A673 (cell line): ENCODE results near the gene BACE2. TPM values are rescaled to one million over a fixed set of nuclear protein-coding genes. Genes with fewer than 3 reads are reported as not detected.

ENCODE experiments used
- BruUV-seq: library from RNA; stranded (reverse); fragments of 400-500 nt; replicated peaks from 2 replicates; lab custom pipeline; 2021; lab: Mats Ljungman, UMichigan
- CTCF ChIA-PET: fragments of 300-600 bp; sonication (Branson Sonifier 250); formaldehyde crosslinking; loops from one replicate; lab custom pipeline; 2022; ENCODE audit warnings: antibody characterized with exemption; lab: Charles Lee
- POLR2A ChIA-PET: fragments of 300-600 bp; sonication (Branson Sonifier 250); formaldehyde crosslinking; loops from one replicate; lab custom pipeline; 2022; ENCODE audit warnings: antibody characterized with exemption; ENCODE audit not compliant: low non-redundant PET; lab: Charles Lee
- DNase-seq: peaks from one replicate; pipeline ENCODE4 v3.0.0-alpha.2; 2015; ENCODE audit warnings: low spot score
- H3K27ac ChIP-seq: fragments of 200-600 bp; sonication (generic); 2 replicates; pipeline ENCODE4 v1.5.1; 2016; ENCODE audit warnings: mixed run types, low read depth, mild to moderate bottlenecking, mixed read lengths, antibody characterized with exemption, low read length; ENCODE audit not compliant: poor library complexity, severe bottlenecking
- H3K27me3 ChIP-seq: fragments of 200-600 bp; sonication (generic); replicated peaks from 2 replicates; pipeline ENCODE4 v1.6.1; 2017; ENCODE audit warnings: mixed run types, low read depth, mild to moderate bottlenecking, mixed read lengths, antibody characterized with exemption, low read length; ENCODE audit not compliant: insufficient read depth, poor library complexity
- H3K36me3 ChIP-seq: fragments of 200-600 bp; sonication (generic); 2 replicates; pipeline ENCODE4 v1.6.1; 2016; ENCODE audit warnings: mixed run types, mild to moderate bottlenecking, mixed read lengths, antibody characterized with exemption, low read length; ENCODE audit not compliant: insufficient read depth, poor library complexity, severe bottlenecking
- H3K4me1 ChIP-seq: fragments of 200-600 bp; sonication (generic); 2 replicates; pipeline ENCODE4 v1.6.1; 2017; ENCODE audit warnings: mixed run types, mild to moderate bottlenecking, mixed read lengths, antibody characterized with exemption, low read length; ENCODE audit not compliant: insufficient read depth, poor library complexity, severe bottlenecking
- H3K4me3 ChIP-seq: fragments of 200-600 bp; sonication (generic); 2 replicates; pipeline ENCODE4 v1.5.1; 2016; ENCODE audit warnings: low read depth, mixed run types, mild to moderate bottlenecking, mixed read lengths, low read length; ENCODE audit not compliant: poor library complexity, severe bottlenecking
- H3K9me3 ChIP-seq: fragments of 200-600 bp; sonication (generic); 2 replicates; pipeline ENCODE4 v1.6.1; 2016; ENCODE audit warnings: mixed run types, low read depth, mild to moderate bottlenecking, mixed read lengths, antibody characterized with exemption, low read length; ENCODE audit not compliant: poor library complexity, severe bottlenecking
- EZH2 ChIP-seq: fragments of 200-600 bp; sonication (generic); IDR thresholded peaks from 2 replicates; pipeline ENCODE4 v1.6.1; 2017; ENCODE audit warnings: borderline replicate concordance, low read depth, mild to moderate bottlenecking, mixed read lengths, antibody characterized with exemption, low read length; ENCODE audit not compliant: poor library complexity, severe bottlenecking
- intact Hi-C: fragments of 100-400 bp; cut with micrococcal nuclease; formaldehyde crosslinking; loops from one replicate; pipeline ENCODE4 v1.10.0; 2022; ENCODE audit not compliant: unreplicated experiment
- total RNA-seq: library from RNA; stranded (reverse); gene quantifications from 2 replicates; pipeline ENCODE4 v1.2.3, GENCODE V29; 2021
- TF ChIP-seq, protein P1 (sequence below): fragments of 300-800, 200-600 bp; sonication (generic); conservative IDR thresholded peaks from 2 replicates; pipeline ENCODE4 v1.5.1; 2017; ENCODE audit warnings: low read depth, mild to moderate bottlenecking, antibody characterized with exemption, low read length, moderate library complexity, mixed read lengths

BACE2 gene
- total RNA-seq, 1 experiment from 2014 or later, result 6.9 TPM

DNA sequence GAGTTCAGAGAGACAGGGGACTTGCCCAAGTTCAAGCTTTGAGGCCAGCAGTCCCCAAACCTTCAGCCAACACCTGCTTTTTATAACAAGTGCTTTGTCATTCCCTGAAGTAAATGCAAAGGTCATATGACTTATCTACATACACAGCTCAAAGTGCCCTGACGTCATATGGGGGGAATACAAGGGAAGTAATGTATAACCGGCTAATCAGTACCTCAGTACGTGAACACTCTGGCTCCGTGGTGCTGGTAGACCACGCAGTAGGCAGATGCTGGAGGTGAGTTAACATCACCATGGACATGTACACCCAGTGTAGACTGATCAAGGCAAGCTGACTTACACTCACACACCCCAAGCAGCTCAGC, 60.0 kb downstream of the BACE2 start:
- H3K4me1 ChIP-seq, result no peaks in the 10 kb centered on the region
- intact Hi-C loops, result no loop called here
- no peak for DNase-seq
- no peak overlapping the region for H3K27ac ChIP-seq
- ChIA-PET POLR2A (no interaction called here), CTCF (no interaction called here)
- BruUV-seq, result no TSS peak
- H3K9me3 ChIP-seq, result no peaks in the 10 kb centered on the region
- H3K36me3 ChIP-seq, result no peaks in the 10 kb centered on the region
- H3K27me3 ChIP-seq, result no peaks in the 10 kb centered on the region
- no peak overlapping the region for H3K4me3 ChIP-seq
- no peak for TF ChIP-seq EZH2
- TF ChIP-seq, protein P1, sequence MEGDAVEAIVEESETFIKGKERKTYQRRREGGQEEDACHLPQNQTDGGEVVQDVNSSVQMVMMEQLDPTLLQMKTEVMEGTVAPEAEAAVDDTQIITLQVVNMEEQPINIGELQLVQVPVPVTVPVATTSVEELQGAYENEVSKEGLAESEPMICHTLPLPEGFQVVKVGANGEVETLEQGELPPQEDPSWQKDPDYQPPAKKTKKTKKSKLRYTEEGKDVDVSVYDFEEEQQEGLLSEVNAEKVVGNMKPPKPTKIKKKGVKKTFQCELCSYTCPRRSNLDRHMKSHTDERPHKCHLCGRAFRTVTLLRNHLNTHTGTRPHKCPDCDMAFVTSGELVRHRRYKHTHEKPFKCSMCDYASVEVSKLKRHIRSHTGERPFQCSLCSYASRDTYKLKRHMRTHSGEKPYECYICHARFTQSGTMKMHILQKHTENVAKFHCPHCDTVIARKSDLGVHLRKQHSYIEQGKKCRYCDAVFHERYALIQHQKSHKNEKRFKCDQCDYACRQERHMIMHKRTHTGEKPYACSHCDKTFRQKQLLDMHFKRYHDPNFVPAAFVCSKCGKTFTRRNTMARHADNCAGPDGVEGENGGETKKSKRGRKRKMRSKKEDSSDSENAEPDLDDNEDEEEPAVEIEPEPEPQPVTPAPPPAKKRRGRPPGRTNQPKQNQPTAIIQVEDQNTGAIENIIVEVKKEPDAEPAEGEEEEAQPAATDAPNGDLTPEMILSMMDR, result no peak

DNA sequence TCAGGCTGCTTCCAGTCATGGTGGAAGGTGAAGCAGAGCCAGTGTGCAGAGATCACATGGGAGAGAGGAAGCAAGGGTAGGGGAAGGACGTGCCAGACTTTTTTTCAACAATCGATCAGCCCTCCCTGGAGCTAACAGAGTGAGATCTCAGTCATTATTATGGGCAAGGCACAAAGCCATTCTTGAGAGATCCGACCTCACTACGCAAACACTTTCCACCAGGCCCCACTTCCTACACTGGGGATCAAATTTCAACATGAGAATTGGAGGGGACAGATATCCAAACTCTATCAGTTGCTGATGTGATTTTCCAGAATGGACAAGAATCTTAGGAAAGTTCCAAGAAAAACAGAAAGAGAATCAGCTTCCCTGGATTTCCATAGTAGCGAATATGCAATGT, 60.5 kb downstream of the BACE2 start:
- no peaks in the 10 kb centered on the region for H3K27me3 ChIP-seq
- TF ChIP-seq, protein P1, result no peak
- H3K9me3 ChIP-seq, result no peaks in the 10 kb centered on the region
- intact Hi-C loops, result no loop called here
- H3K27ac ChIP-seq, result no peak overlapping the region
- CTCF ChIA-PET, result no interaction called here
- DNase-seq, result no peak
- BruUV-seq, result no TSS peak
- POLR2A ChIA-PET, result no interaction called here
- no peak overlapping the region for H3K4me3 ChIP-seq
- no peaks in the 10 kb centered on the region for H3K4me1 ChIP-seq
- no peaks in the 10 kb centered on the region for H3K36me3 ChIP-seq

DNA sequence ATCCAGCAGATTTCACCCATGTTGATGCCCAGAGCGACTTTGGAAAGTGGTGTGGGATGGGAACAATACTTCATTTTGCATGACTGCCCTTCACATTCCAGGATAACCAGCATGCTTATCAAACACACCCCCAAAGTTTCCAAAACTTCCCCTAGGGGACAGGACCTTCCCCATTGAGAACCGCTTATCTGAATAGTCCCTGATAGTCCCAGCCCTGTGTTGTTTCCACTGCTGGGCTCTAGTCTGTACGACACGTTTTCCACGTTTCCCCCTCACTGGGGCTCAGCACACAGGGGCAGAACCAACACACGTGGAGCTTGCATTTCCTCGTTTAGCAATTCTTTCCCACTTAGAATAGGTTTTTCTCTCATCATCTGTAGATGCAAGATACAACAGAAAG, 61.0 kb downstream of the BACE2 start:
- no peaks in the 10 kb centered on the region for H3K9me3 ChIP-seq
- H3K36me3 ChIP-seq, result no peaks in the 10 kb centered on the region
- ChIA-PET POLR2A (no interaction called here), CTCF (no interaction called here)
- no peak overlapping the region for H3K4me3 ChIP-seq
- TF ChIP-seq EZH2, result no peak
- TF ChIP-seq, protein P1, result no peak
- intact Hi-C loops, result no loop called here
- H3K4me1 ChIP-seq, result no peaks in the 10 kb centered on the region
- no peak overlapping the region for H3K27ac ChIP-seq
- no peaks in the 10 kb centered on the region for H3K27me3 ChIP-seq
- no TSS peak for BruUV-seq
- no peak for DNase-seq
